Adrenal gland (tissue), 12 donors: ENCODE data around the gene IGDCC3. TPM values are rescaled to one million over a fixed set of nuclear protein-coding genes. Genes with fewer than 3 reads are reported as not detected.

Experiments
- DNase-seq, 7 donors: peaks; one replicate each; pipeline ENCODE4 v3.0.0-alpha.2; 2019 to 2020
- H3K27ac ChIP-seq, 5 donors: fragments of 200-600 bp; sonication (generic) in 4 of 5; 1 replicate in 3 of 5; 2 replicates in 2 of 5; pipeline versions ENCODE4 v1.5.1 to v1.8.0; 2016 to 2020; ENCODE audit warnings: mild to moderate bottlenecking in 1 of 5
- H3K27me3 ChIP-seq: fragments of 200-600 bp; 2 replicates; pipeline ENCODE4 v1.8.0; 2021
- H3K36me3 ChIP-seq, 2 donors: fragments of 200-600 bp; replicated peaks in 1 of 2; 1 replicate in 1 of 2; 2 replicates in 1 of 2; pipeline versions ENCODE4 v1.5.1 to v1.8.0; 2018 to 2022
- H3K4me1 ChIP-seq, 2 donors: fragments of 200-600 bp; replicated peaks in 1 of 2; 1 replicate in 1 of 2; 2 replicates in 1 of 2; pipeline versions ENCODE4 v1.5.1 to v1.8.0; 2018 to 2021
- H3K4me3 ChIP-seq, 4 donors: fragments of 200-600 bp; sonication (generic) in 3 of 4; one replicate each; pipeline ENCODE4 v1.5.1; 2016 to 2018
- H3K9me3 ChIP-seq, 3 donors: fragments of 200-600 bp; sonication (generic) in 1 of 3; replicated peaks in 1 of 3; 1 replicate in 2 of 3; 2 replicates in 1 of 3; pipeline versions ENCODE4 v1.5.1 to v1.8.0; 2016 to 2021
- POLR2A ChIP-seq, 2 donors: fragments of 450-650 bp; IDR thresholded peaks; one replicate each; pipeline ENCODE4 v1.6.1; 2017; ENCODE audit warnings: antibody characterized with exemption in 2 of 2, mild to moderate bottlenecking in 2 of 2, moderate library complexity in 1 of 2
- WGBS, 4 donors: extraction: QIAGEN DNeasy Blood & Tissue Kit in 2 of 4; methylation state at CpG; one replicate each; pipeline versions ENCODE4 v1.1.5 to v1.1.7; 2013 to 2017; 5-methylcytosine and 5-hydroxymethylcytosine counted together
- intact Hi-C, 2 donors: fragments of 100-400 bp; cut with DNase I; formaldehyde crosslinking; loops; one replicate each; pipeline versions ENCODE4 v1.14.1 to v1.15.0; 2022 to 2023
- polyA plus RNA-seq, 3 donors: library from polyadenylated mRNA; stranded (reverse); fragments of 200-250 nt in 2 of 3; fragments of 350-450 nt in 1 of 3; fragmentation: Illumina TruSeq in 1 of 3; extraction: RNeasy Lipid Tissue Mini Kit (QIAGEN cat#74804) in 1 of 3; gene quantifications; one replicate each; pipeline ENCODE4 v1.2.3, GENCODE V29; 2013 to 2014
- total RNA-seq, 9 donors: library from RNA; depleted of rRNA in 4 of 9; stranded (reverse); fragments of >200 nt in 4 of 9; fragments of 120-200 nt in 1 of 9; fragmentation: NEBNext Ultra II Directional in 1 of 9; extraction: Animal tissue kit (Norgen Biotek cat#: 25700) in 1 of 9; gene quantifications; one replicate each; pipeline versions ENCODE4 v1.1.0 to v1.2.4, GENCODE V29; 2013 to 2023
- TF ChIP-seq, protein P1 (sequence below), 6 experiments: fragments of 450-650 bp in 4 of 6; fragments of 200-600 bp in 2 of 6; sonication (generic) in 1 of 6; IDR thresholded peaks; 1 replicate in 5 of 6; 2 replicates in 1 of 6; pipeline versions ENCODE4 v1.5.1 to v1.8.0; 2016 to 2021; ENCODE audit warnings: antibody characterized with exemption in 6 of 6, mild to moderate bottlenecking in 2 of 6, moderate library complexity in 1 of 6
- donor health status: healthy with polysubstance abuse.
- donor health status: Bipolar disorder and iron deficiency.
- donor health status: DM: yes; HTN: yes; CAD: no.
- donor health status: DM: no; HTN: no; CAD: no.
- donor health status: DM: no; HTN: no; CAD: no.
- donor health status: DM: yes; HTN: yes; CAD: no.

Gene IGDCC3
- total and polyA plus RNA-seq, 12 donors: 0.13 to 0.39 (median 0.29) TPM; not detected in 7

DNA sequence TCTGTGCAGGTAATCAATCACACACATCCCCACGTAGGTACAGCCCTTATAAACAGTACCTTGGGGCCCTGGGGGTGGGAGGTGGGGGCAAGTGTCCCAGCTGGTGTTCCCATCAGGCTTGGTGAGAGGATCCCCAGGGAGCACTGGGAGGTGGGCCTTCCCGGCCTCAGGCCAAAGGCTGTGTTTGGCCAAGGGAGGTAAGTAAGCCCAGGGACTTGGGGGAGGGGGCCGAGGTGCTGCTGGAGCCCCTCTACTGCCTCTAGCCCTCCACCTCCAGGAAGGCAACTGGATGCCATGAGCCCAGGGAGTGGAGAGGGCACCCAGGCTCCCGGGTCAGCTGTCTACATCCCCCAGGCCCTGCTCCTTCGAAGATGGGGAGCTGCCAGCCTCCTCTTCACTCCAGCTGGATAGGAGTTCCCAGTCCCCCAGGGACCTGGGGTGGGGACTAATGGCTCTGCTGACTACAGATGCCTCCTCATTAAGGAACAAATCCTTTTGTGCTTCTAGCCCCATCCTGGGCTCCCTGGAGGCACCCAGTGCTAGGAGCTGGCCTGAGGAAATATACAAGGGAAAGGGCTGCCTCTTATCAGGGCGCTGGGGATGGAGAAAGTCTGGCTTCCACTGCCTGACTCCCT, 40.2 kb downstream of the IGDCC3 start:
- WGBS, 4 donors: 61 to 75% (median 70%) methylated on average over 3 to 6 of the region's 6 CpGs

DNA sequence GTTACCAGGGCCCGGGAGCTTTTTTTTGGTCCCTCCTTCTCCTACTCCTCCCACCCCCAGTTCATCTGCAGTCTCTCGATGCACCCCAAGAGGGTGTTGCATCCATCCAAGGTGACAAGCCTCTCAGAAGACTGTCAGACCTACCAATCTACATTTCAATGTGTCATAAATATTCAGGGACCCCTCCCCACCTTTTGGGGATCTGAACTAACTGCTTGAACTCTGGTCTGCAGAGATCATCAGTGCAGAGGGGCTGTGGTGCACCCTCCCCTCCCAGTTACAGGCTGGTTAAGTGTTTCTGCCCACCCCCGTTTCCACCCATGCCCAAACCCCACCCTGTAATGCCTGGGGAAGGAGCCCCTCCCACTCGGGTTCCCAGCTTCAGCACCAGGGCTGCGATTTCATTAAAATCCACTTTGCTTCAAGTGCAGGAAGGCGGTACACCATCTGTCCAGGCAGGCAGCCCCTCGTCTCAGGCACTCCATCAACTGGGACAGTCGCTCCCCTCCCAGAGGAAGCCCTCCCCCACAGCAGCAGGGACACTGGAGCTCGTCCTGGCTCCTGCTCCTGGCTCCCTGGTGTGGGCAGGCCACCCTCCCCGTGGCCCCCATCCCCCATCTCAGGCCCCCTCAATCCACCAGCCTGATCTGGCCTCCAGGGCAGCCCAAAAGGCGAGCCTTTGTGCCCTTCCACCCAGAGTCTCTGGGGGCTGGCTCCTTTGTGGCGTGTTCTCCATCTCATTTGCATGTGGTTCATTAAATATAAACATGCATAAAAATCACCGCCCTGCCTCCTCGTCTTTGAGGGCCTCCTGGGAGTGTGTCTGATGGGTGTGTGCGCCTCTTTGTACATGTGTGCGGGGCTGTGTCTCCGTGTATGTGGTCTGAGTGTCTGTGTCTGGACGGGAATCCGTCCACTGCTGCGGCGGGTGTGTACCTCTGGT, 41.0 kb downstream of the IGDCC3 start:
- intact Hi-C loops: no loop called here
- Histone ChIP-seq H3K27me3 (no peaks in the 10 kb centered on the region), H3K9me3 (no peaks in the 10 kb centered on the region), H3K4me1 (no peaks in the 10 kb centered on the region), H3K36me3 (no peaks in the 10 kb centered on the region), H3K27ac (no peak overlapping the region), H3K4me3 (no peak overlapping the region)
- TF ChIP-seq POLR2A (IDR thresholded peaks at IDR 0.05): no peak
- TF ChIP-seq, protein P1, sequence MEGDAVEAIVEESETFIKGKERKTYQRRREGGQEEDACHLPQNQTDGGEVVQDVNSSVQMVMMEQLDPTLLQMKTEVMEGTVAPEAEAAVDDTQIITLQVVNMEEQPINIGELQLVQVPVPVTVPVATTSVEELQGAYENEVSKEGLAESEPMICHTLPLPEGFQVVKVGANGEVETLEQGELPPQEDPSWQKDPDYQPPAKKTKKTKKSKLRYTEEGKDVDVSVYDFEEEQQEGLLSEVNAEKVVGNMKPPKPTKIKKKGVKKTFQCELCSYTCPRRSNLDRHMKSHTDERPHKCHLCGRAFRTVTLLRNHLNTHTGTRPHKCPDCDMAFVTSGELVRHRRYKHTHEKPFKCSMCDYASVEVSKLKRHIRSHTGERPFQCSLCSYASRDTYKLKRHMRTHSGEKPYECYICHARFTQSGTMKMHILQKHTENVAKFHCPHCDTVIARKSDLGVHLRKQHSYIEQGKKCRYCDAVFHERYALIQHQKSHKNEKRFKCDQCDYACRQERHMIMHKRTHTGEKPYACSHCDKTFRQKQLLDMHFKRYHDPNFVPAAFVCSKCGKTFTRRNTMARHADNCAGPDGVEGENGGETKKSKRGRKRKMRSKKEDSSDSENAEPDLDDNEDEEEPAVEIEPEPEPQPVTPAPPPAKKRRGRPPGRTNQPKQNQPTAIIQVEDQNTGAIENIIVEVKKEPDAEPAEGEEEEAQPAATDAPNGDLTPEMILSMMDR (IDR thresholded peaks at IDR 0.05): no peak
- 72 to 85% (median 76%) methylated on average over 15 to 21 of the region's 21 CpGs for WGBS, 4 donors
- no peak for DNase-seq

More for the DNA sequence above, 40.2 kb downstream of the IGDCC3 start:
- no peaks in the 10 kb centered on the region for H3K4me1 ChIP-seq
- no peak overlapping the region for H3K4me3 ChIP-seq
- DNase-seq: no peak
- H3K36me3 ChIP-seq: no peaks in the 10 kb centered on the region
- intact Hi-C loops: no loop called here
- no peaks in the 10 kb centered on the region for H3K9me3 ChIP-seq
- no peak overlapping the region for H3K27ac ChIP-seq
- no peak for TF ChIP-seq POLR2A (IDR thresholded peaks at IDR 0.05)
- TF ChIP-seq, protein P1 (IDR thresholded peaks at IDR 0.05): no peak
- H3K27me3 ChIP-seq: no peaks in the 10 kb centered on the region

DNA sequence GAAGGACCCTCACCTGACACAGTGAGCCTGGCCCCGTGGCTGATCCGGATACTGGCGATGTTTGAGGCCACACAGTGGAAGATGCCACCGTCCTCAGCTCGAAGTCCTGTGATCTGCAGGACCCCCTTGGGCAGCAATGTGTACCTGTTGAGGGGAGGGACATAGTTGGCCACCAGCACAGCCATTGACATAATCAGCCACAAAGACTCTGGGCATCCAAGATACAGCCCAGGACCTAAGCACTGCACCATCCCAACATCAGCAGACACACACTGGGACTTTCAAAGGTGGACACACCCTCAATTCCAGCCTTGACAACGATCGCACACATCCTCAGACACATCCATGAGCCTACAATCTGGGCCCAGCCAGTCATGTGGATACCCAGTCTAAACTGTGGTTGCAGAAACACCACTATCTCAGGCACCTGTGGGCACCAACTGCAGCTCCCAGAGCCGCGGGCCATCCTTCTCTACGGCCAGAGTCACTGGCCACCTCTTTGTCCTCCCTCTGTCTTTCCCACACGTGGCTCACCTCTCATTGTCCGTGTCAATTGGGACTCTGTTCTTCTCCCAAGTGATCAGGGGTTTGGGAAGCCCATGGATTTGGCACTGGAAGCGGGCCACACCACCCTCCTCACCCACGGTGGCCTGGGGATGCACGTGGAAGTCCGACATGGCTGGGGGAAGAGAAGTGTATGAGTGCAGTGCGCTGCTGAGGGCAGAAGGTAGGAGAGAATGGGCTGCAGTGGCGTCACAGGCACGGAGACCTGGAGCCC, 42.3 kb downstream of the IGDCC3 start:
- H3K36me3 ChIP-seq: no peaks in the 10 kb centered on the region
- no peaks in the 10 kb centered on the region for H3K4me1 ChIP-seq
- H3K9me3 ChIP-seq: no peaks in the 10 kb centered on the region
- no peak overlapping the region for H3K4me3 ChIP-seq
- no peak overlapping the region for H3K27ac ChIP-seq
- intact Hi-C loops: no loop called here
- no peak for DNase-seq
- no peak for TF ChIP-seq POLR2A (IDR thresholded peaks at IDR 0.05)
- TF ChIP-seq, protein P1 (IDR thresholded peaks at IDR 0.05): no peak
- no peaks in the 10 kb centered on the region for H3K27me3 ChIP-seq
- WGBS, 4 donors: 82 to 90% (median 86%) methylated on average over 17 to 19 of the region's 19 CpGs
